HEK293 (cell line): Measurements from ENCODE around the gene SPTLC3.

Experiments
- CTCF ChIA-PET: fragments of 350-600 bp; formaldehyde crosslinking; extraction: SDS; loops from one replicate; lab custom pipeline; 2021; ENCODE audit warnings: antibody characterized with exemption; lab: Yijun Ruan, JAX
- POLR2A ChIA-PET: fragments of 300-600 bp; formaldehyde crosslinking; extraction: SDS; loops from one replicate; lab custom pipeline; 2020; ENCODE audit warnings: antibody characterized with exemption, inconsistent platforms; lab: Yijun Ruan, JAX
- H3K27ac ChIP-seq: fragments of 200-500 bp; sonication (Bioruptor generic); 2 replicates; pipeline ENCODE4 v1.5.1; 2014; ENCODE audit warnings: low read depth, low read length, control low read depth, inconsistent platforms; ENCODE audit errors: extremely low read depth
- H3K36me3 ChIP-seq, 2 experiments: fragments of 200-500 bp in 1 of 2; sonication (Bioruptor generic) in 1 of 2; 1 replicate in 1 of 2; 2 replicates in 1 of 2; pipeline ENCODE4 v1.5.1; 2014 to 2017; ENCODE audit warnings: inconsistent platforms in 2 of 2, low read length in 2 of 2; ENCODE audit not compliant: control insufficient read depth in 2 of 2, insufficient read depth in 1 of 2
- H3K4me1 ChIP-seq: fragments of 200-500 bp; sonication (Bioruptor generic); 2 replicates; pipeline ENCODE4 v1.5.1; 2014; ENCODE audit warnings: mild to moderate bottlenecking, low read length, inconsistent platforms; ENCODE audit not compliant: control insufficient read depth, insufficient read depth
- H3K4me3 ChIP-seq: 2 replicates; pipeline ENCODE4 v1.5.1; 2011; ENCODE audit warnings: low read depth, mild to moderate bottlenecking, control low read depth, low read length, moderate library complexity
- H3K9me3 ChIP-seq: fragments of 200-500 bp; sonication (Bioruptor generic); 2 replicates; pipeline ENCODE4 v1.5.1; 2014; ENCODE audit warnings: low read depth, low read length, inconsistent platforms; ENCODE audit not compliant: control insufficient read depth, insufficient read depth
- GLI4 ChIP-seq: fragments of 450-650 bp; formaldehyde crosslinking; IDR thresholded peaks from 2 replicates; pipeline ENCODE4 v1.5.1; 2016; ENCODE audit warnings: missing biosample characterization, missing genetic modification characterization
- KLF1 ChIP-seq: fragments of 450-650 bp; formaldehyde crosslinking; IDR thresholded peaks from 2 replicates; pipeline ENCODE4 v1.5.1; 2016; ENCODE audit warnings: missing biosample characterization, missing genetic modification characterization
- KLF10 ChIP-seq: fragments of 450-650 bp; IDR thresholded peaks from 2 replicates; pipeline ENCODE4 v1.5.1; 2018; ENCODE audit warnings: missing biosample characterization, mild to moderate bottlenecking, missing genetic modification characterization
- KLF17 ChIP-seq: fragments of 450-650 bp; formaldehyde crosslinking; IDR thresholded peaks from 2 replicates; pipeline ENCODE4 v1.5.1; 2016; ENCODE audit warnings: missing biosample characterization, missing genetic modification characterization
- KLF7 ChIP-seq: fragments of 450-650 bp; formaldehyde crosslinking; IDR thresholded peaks from 2 replicates; pipeline ENCODE4 v1.5.1; 2016; ENCODE audit warnings: missing biosample characterization, missing genetic modification characterization, borderline replicate concordance
- MEIS1 ChIP-seq: sonication (generic); formaldehyde crosslinking; IDR thresholded peaks from 2 replicates; pipeline ENCODE4 v1.8.1; 2022; ENCODE audit warnings: missing genetic modification reagents, mild to moderate bottlenecking, borderline replicate concordance
- PBX3 ChIP-seq: sonication (generic); formaldehyde crosslinking; IDR thresholded peaks from 2 replicates; pipeline ENCODE4 v1.8.1; 2022; ENCODE audit warnings: mild to moderate bottlenecking, moderate library complexity, missing genetic modification reagents
- PRDM1 ChIP-seq: fragments of 450-650 bp; formaldehyde crosslinking; IDR thresholded peaks from 2 replicates; pipeline ENCODE4; 2016; ENCODE audit warnings: missing biosample characterization, missing genetic modification characterization
- SP3 ChIP-seq: fragments of 450-650 bp; formaldehyde crosslinking; IDR thresholded peaks from 2 replicates; pipeline ENCODE4 v1.5.1; 2016; ENCODE audit warnings: missing biosample characterization, missing genetic modification characterization
- ZNF10 ChIP-seq: fragments of 450-650 bp; formaldehyde crosslinking; IDR thresholded peaks from 2 replicates; pipeline ENCODE4 v1.5.1; 2017; ENCODE audit warnings: missing biosample characterization, missing genetic modification characterization
- ZNF133 ChIP-seq: fragments of 450-650 bp; formaldehyde crosslinking; IDR thresholded peaks from 2 replicates; pipeline ENCODE4 v1.5.1; 2016; ENCODE audit warnings: missing biosample characterization, missing genetic modification characterization
- ZNF16 ChIP-seq: fragments of 450-650 bp; formaldehyde crosslinking; IDR thresholded peaks from 2 replicates; pipeline ENCODE4 v1.5.1; 2016; ENCODE audit warnings: low read depth, missing biosample characterization, missing genetic modification characterization
- ZNF248 ChIP-seq: fragments of 450-650 bp; formaldehyde crosslinking; IDR thresholded peaks from 2 replicates; pipeline ENCODE4 v1.5.1; 2017; ENCODE audit warnings: missing biosample characterization, missing genetic modification characterization
- ZNF311 ChIP-seq: fragments of 450-650 bp; formaldehyde crosslinking; IDR thresholded peaks from 2 replicates; pipeline ENCODE4 v1.5.1; 2017; ENCODE audit warnings: missing biosample characterization, missing genetic modification characterization, borderline replicate concordance
- ZNF354C ChIP-seq: fragments of 450-650 bp; formaldehyde crosslinking; IDR thresholded peaks from 2 replicates; pipeline ENCODE4 v1.5.1; 2016; ENCODE audit warnings: missing biosample characterization, missing genetic modification characterization, low read depth, borderline replicate concordance
- ZNF626 ChIP-seq: fragments of 450-650 bp; sonication (Bioruptor Pico); formaldehyde crosslinking; IDR thresholded peaks from 2 replicates; pipeline ENCODE4 v1.5.1; 2018; ENCODE audit warnings: missing biosample characterization, missing genetic modification characterization, inconsistent platforms
- ZNF654 ChIP-seq: fragments of 450-650 bp; formaldehyde crosslinking; IDR thresholded peaks from 2 replicates; pipeline ENCODE4 v1.5.1; 2016; ENCODE audit warnings: low read depth, missing biosample characterization, missing genetic modification characterization
- ZNF658 ChIP-seq: fragments of 450-650 bp; formaldehyde crosslinking; IDR thresholded peaks from 2 replicates; pipeline ENCODE4; 2016; ENCODE audit warnings: missing biosample characterization, missing genetic modification characterization
- ZNF670 ChIP-seq: fragments of 450-650 bp; formaldehyde crosslinking; IDR thresholded peaks from 2 replicates; pipeline ENCODE4 v1.5.1; 2016; ENCODE audit warnings: missing biosample characterization, missing genetic modification characterization, low read depth
- ZNF692 ChIP-seq: fragments of 450-650 bp; formaldehyde crosslinking; IDR thresholded peaks from 2 replicates; pipeline ENCODE4 v1.5.1; 2016; ENCODE audit warnings: missing biosample characterization, missing genetic modification characterization
- ZNF776 ChIP-seq: fragments of 450-650 bp; formaldehyde crosslinking; IDR thresholded peaks from 2 replicates; pipeline ENCODE4 v1.5.0; 2017; ENCODE audit warnings: missing biosample characterization, missing genetic modification characterization, borderline replicate concordance
- ZNF792 ChIP-seq: fragments of 450-650 bp; formaldehyde crosslinking; IDR thresholded peaks from 2 replicates; pipeline ENCODE4 v1.5.1; 2016; ENCODE audit warnings: missing biosample characterization, missing genetic modification characterization
- ZNF830 ChIP-seq: fragments of 450-650 bp; IDR thresholded peaks from 2 replicates; pipeline ENCODE4 v1.5.0; 2018; ENCODE audit warnings: missing biosample characterization, missing genetic modification characterization, low read depth, mild to moderate bottlenecking, moderate library complexity

SPTLC3 gene

GRCh38 chr20:13002251-13002650 is 6.5 kb upstream of the SPTLC3 start:
- H3K4me1 ChIP-seq = no peaks in the 10 kb centered on the region
- ChIA-PET CTCF (no interaction called here), POLR2A (no interaction called here)
- H3K4me3 ChIP-seq = no peak overlapping the region
- H3K27ac ChIP-seq = no peak overlapping the region
- H3K36me3 ChIP-seq = no peaks in the 10 kb centered on the region
- TF ChIP-seq KLF1 (tag by site-specific recombination) = no peak
- no peak for TF ChIP-seq ZNF626 (tag by site-specific recombination)
- TF ChIP-seq SP3 (tag by site-specific recombination) = no peak
- no peak for TF ChIP-seq ZNF654 (tag by site-specific recombination)
- TF ChIP-seq ZNF792 (tag by site-specific recombination) = no peak
- TF ChIP-seq KLF10 (tag by site-specific recombination) = no peak
- no peak for TF ChIP-seq ZNF311 (tag by site-specific recombination)
- no peak for TF ChIP-seq ZNF354C (tag by site-specific recombination)
- no peak for TF ChIP-seq PBX3 (CRISPR knock-in tag)
- no peak for TF ChIP-seq KLF7 (tag by site-specific recombination)
- TF ChIP-seq ZNF248 (tag by site-specific recombination) = no peak
- TF ChIP-seq ZNF16 = no peak
- TF ChIP-seq PRDM1 (tag by site-specific recombination) = no peak
- no peak for TF ChIP-seq ZNF10 (tag by site-specific recombination)
- no peak for TF ChIP-seq ZNF692
- no peak for TF ChIP-seq ZNF133 (tag by site-specific recombination)
- TF ChIP-seq, all 188 proteins: peak for 0
- no peaks in the 10 kb centered on the region for H3K9me3 ChIP-seq

- no peaks in the 10 kb centered on the region for H3K9me3 ChIP-seq
- TF ChIP-seq KLF17 (tag by site-specific recombination) (no peak), MEIS1 (no peak), ZNF670 (tag by site-specific recombination) (no peak), ZNF658 (tag by site-specific recombination) (no peak), GLI4 (tag by site-specific recombination) (no peak), ZNF776 (no peak), ZNF830 (tag by site-specific recombination) (no peak)
- H3K36me3 ChIP-seq = no peaks in the 10 kb centered on the region
- H3K27ac ChIP-seq = no peak overlapping the region
- no peaks in the 10 kb centered on the region for H3K4me1 ChIP-seq
- H3K4me3 ChIP-seq = no peak overlapping the region
- CTCF ChIA-PET = interaction anchor here (0.6 kb wide), 1 partner anchor 162 kb away, joined by 3 read pairs; no protein-coding TSS in a partner anchor
- POLR2A ChIA-PET = no interaction called here
Observed at GRCh38 chr20:13006825-13007224, 1.9 kb upstream of the SPTLC3 start.
